Stimulated activated CD8-positive, alpha-beta memory T cell treated with anti-CD3 and anti-CD28 coated beads, Interleukin-15, amount 100 ng/mL, for 48 hours (primary cell): ENCODE results near the gene CLDN6.

Source experiments
- DNase-seq, 2 donors: peaks; one replicate each; pipeline ENCODE4 v3.0.0-alpha.2; 2020; ENCODE audit warnings: low read depth in 2 of 2

CLDN6 gene

GRCh38 chr16:3013491-3013951, 4.5 kb downstream of the CLDN6 start:
- no peak for DNase-seq

GRCh38 chr16:3012828-3013420, 5.1 kb downstream of the CLDN6 start, which contains the start of gene CLDN9:
Gene CLDN9, plus strand, starts transcription at chr16:3012923. Its CDS starts 440 bp downstream, at chr16:3013363.
- no peak for DNase-seq

- no peak for DNase-seq
Measured at GRCh38 chr16:3012246-3012645, 5.7 kb downstream of the CLDN6 start.

GRCh38 chr16:3010510-3010909, 7.5 kb downstream of the CLDN6 start:
- no peak for DNase-seq

GRCh38 chr16:3009568-3010390, 8.2 kb downstream of the CLDN6 start:
- no peak for DNase-seq

- no peak for DNase-seq
Measured at GRCh38 chr16:3008690-3009037, 9.3 kb downstream of the CLDN6 start.

- no peak for DNase-seq
Measured at GRCh38 chr16:3007957-3008689, 9.9 kb downstream of the CLDN6 start.

- DNase-seq, result no peak
Measured at GRCh38 chr16:3007059-3007956, 10.7 kb downstream of the CLDN6 start.

- DNase-seq, result no peak
Measured at GRCh38 chr16:3004781-3005284, 13.2 kb downstream of the CLDN6 start.

- DNase-seq, result no peak
Measured at GRCh38 chr16:3004319-3004718, 13.7 kb downstream of the CLDN6 start.

GRCh38 chr16:3003582-3004270, 14.3 kb downstream of the CLDN6 start:
- peak; percentile 95 to 98 for DNase-seq

- DNase-seq, result no peak
Measured at GRCh38 chr16:3001316-3001715, 16.7 kb downstream of the CLDN6 start.

- no peak for DNase-seq
Measured at GRCh38 chr16:3000540-3000939, 17.4 kb downstream of the CLDN6 start.

- DNase-seq, result no peak
Measured at GRCh38 chr16:2999929-3000328, 18.1 kb downstream of the CLDN6 start.

- DNase-seq, result no peak
Measured at GRCh38 chr16:2996298-2996697, 21.7 kb downstream of the CLDN6 start.

GRCh38 chr16:2992383-2993081, 25.5 kb downstream of the CLDN6 start:
- no peak for DNase-seq

GRCh38 chr16:2991566-2992261, 26.3 kb downstream of the CLDN6 start:
- DNase-seq, result no peak

GRCh38 chr16:2990891-2991290, 27.1 kb downstream of the CLDN6 start:
- no peak for DNase-seq

GRCh38 chr16:2988590-2989099, 29.3 kb downstream of the CLDN6 start:
- DNase-seq, result no peak
